ENCODE measurements around the gene ACTL6B.

Gene ACTL6B

GRCh38 chr7:100621554-100621953 is 34.7 kb downstream of the ACTL6B start:
- no peak for TF ChIP-seq CTCF (IDR thresholded peaks at IDR 0.05; ENCODE audit: insufficient read depth, low read length, missing control alignments)
- DNase-seq (ENCODE audit: low read depth, low spot score): no peak
- CTCF ChIA-PET: no interaction called here
- POLR2A ChIA-PET: no interaction called here
- no peak overlapping the region for H3K4me3 ChIP-seq (ENCODE audit: low read depth, low read length)

- TF ChIP-seq CTCF (IDR thresholded peaks at IDR 0.05; ENCODE audit: insufficient read depth, low read length, missing control alignments): no peak
- CTCF ChIA-PET: interaction anchor here (1.8 to 2.2 kb wide), 3 partner anchors 9 to 71 kb away, joined by 6 to 10 read pairs (median 7); no protein-coding TSS in a partner anchor
- H3K4me3 ChIP-seq (ENCODE audit: low read depth, low read length): no peak overlapping the region
- no peak for DNase-seq (ENCODE audit: low read depth, low spot score)
- POLR2A ChIA-PET: no interaction called here
Measured at GRCh38 chr7:100620804-100621203, 35.4 kb downstream of the ACTL6B start.

GRCh38 chr7:100620239-100620638 is 36.0 kb downstream of the ACTL6B start:
- no peak for DNase-seq (ENCODE audit: low read depth, low spot score)
- ChIA-PET CTCF (interaction anchor here (1.8 to 2.2 kb wide), 3 partner anchors 10 to 72 kb away, joined by 6 to 10 read pairs (median 7); no protein-coding TSS in a partner anchor), POLR2A (no interaction called here)
- no peak overlapping the region for H3K4me3 ChIP-seq (ENCODE audit: low read depth, low read length)
- no peak for TF ChIP-seq CTCF (IDR thresholded peaks at IDR 0.05; ENCODE audit: insufficient read depth, low read length, missing control alignments)

- TF ChIP-seq CTCF (IDR thresholded peaks at IDR 0.05; ENCODE audit: insufficient read depth, low read length, missing control alignments): no peak
- POLR2A ChIA-PET: interaction anchor here (1.1 kb wide), 1 partner anchor 59 kb away, joined by 4 read pairs; the partner anchor contains the start of gene GNB2
- no peak for DNase-seq (ENCODE audit: low read depth, low spot score)
- H3K4me3 ChIP-seq (ENCODE audit: low read depth, low read length): no peak overlapping the region
- CTCF ChIA-PET: interaction anchor here (0.9 to 5.1 kb wide), 7 partner anchors 9 to 78 kb away, joined by 3 to 25 read pairs (median 4); partner anchors contain the start of genes FBXO24 and PCOLCE
Measured at GRCh38 chr7:100614308-100614861, 41.9 kb downstream of the ACTL6B start.

GRCh38 chr7:100613412-100614175 is 42.7 kb downstream of the ACTL6B start:
- no peak for DNase-seq (ENCODE audit: low read depth, low spot score)
- no peak for TF ChIP-seq CTCF (IDR thresholded peaks at IDR 0.05; ENCODE audit: insufficient read depth, low read length, missing control alignments)

More at GRCh38 chr7:100613412-100614175, 42.7 kb downstream of the ACTL6B start:
- CTCF ChIA-PET: interaction anchor here (0.9 to 5.1 kb wide), 11 partner anchors 9 to 238 kb away, joined by 3 to 25 read pairs (median 6); partner anchors contain the start of genes FBXO24, LRCH4, NYAP1 and PCOLCE
- POLR2A ChIA-PET: interaction anchor here (1.1 to 1.3 kb wide), 2 partner anchors 60 to 185 kb away, joined by 4 read pairs; partner anchors contain the start of genes GNB2 and ZCWPW1
- H3K4me3 ChIP-seq (ENCODE audit: low read depth, low read length): peak overlapping the region; percentile 68
